ENCODE measurements around the gene PDE4B. TPM values are rescaled to one million over a fixed set of nuclear protein-coding genes. Genes with fewer than 3 reads are reported as not detected.
A peak's percentile ranks its signal among the peaks of the same experiment; 100 is the strongest.

The PDE4B gene
- total RNA-seq, 1 experiment from 2014 or later: 3.3 TPM

DNA sequence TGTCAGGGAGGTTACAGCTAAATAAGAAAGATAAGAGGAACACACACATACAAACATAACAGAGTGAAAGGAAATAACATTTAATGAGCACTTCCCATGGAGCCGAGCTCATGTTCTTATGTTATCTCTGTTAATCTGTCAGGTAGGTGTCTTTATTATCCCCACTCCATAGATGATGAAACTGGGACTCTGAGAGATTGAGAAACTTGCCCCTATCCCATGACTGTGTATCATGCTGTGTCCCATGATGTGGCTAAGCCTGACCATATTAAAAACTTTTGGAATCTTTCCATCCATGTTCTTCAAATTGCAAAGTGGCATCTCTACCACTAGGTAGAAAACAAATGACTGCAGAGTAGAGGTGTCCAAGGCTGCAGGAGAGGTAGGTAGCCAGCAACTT lies 456.1 kb downstream of the PDE4B start:
- BruUV-seq (replicated peaks): no TSS peak
- DNase-seq (ENCODE audit: unreplicated experiment): no peak
- Mint-ChIP-seq H3K4me3 (ENCODE audit: unreplicated experiment) (no peak overlapping the region), H3K27ac (ENCODE audit: low read depth, unreplicated experiment) (no peak overlapping the region), H3K27me3 (ENCODE audit: insufficient read depth, unreplicated experiment) (no peaks in the 10 kb centered on the region), H3K36me3 (ENCODE audit: insufficient read depth, unreplicated experiment) (peaks cover 6% of the 10 kb centered on the region), H3K4me1 (ENCODE audit: insufficient read depth, unreplicated experiment) (peaks cover 19% of the 10 kb centered on the region), H3K9me3 (ENCODE audit: unreplicated experiment) (no peaks in the 10 kb centered on the region)
- intact Hi-C loops (cut with micrococcal nuclease): no loop called here
- TF ChIP-seq, protein P1, sequence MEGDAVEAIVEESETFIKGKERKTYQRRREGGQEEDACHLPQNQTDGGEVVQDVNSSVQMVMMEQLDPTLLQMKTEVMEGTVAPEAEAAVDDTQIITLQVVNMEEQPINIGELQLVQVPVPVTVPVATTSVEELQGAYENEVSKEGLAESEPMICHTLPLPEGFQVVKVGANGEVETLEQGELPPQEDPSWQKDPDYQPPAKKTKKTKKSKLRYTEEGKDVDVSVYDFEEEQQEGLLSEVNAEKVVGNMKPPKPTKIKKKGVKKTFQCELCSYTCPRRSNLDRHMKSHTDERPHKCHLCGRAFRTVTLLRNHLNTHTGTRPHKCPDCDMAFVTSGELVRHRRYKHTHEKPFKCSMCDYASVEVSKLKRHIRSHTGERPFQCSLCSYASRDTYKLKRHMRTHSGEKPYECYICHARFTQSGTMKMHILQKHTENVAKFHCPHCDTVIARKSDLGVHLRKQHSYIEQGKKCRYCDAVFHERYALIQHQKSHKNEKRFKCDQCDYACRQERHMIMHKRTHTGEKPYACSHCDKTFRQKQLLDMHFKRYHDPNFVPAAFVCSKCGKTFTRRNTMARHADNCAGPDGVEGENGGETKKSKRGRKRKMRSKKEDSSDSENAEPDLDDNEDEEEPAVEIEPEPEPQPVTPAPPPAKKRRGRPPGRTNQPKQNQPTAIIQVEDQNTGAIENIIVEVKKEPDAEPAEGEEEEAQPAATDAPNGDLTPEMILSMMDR (IDR thresholded peaks at IDR 0.05; ENCODE audit: unreplicated experiment): no peak
- ChIA-PET POLR2A (interaction anchor here (0.8 to 2.0 kb wide), 2 partner anchors 197 to 198 kb away, joined by 3 to 5 read pairs; no protein-coding TSS in a partner anchor), CTCF (interaction anchor here (0.5 to 28.2 kb wide), 9 partner anchors 9 to 289 kb away, joined by 3 to 687 read pairs (median 6); no protein-coding TSS in a partner anchor)

DNA sequence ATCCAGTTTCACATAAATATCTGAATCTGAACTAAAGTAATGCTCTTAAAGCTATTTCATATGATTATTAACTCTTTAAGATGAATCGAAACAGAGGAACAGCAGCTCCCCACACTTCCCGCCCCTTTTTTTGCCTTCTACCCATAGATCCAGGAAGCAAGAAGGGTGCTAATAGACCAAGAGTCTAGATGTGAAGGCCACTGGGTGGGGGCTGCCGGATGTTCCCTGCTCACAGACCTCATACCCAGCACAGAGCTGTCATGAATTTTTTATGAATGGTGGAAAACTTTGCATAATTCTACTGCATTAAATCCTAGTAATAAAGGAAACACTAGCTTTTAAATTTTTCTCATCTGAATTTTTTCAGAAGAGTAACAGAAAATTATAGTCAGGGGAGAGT lies 457.4 kb downstream of the PDE4B start:
- TF ChIP-seq, protein P1 (IDR thresholded peaks at IDR 0.05; ENCODE audit: unreplicated experiment): no peak
- BruUV-seq (replicated peaks): TSS peak; percentile 76
- no peak for DNase-seq (ENCODE audit: unreplicated experiment)
- CTCF ChIA-PET: interaction anchor here (0.6 to 28.2 kb wide), 9 partner anchors 9 to 828 kb away, joined by 3 to 687 read pairs (median 3); no protein-coding TSS in a partner anchor
- peaks cover 6% of the 10 kb centered on the region for H3K36me3 Mint-ChIP-seq (ENCODE audit: insufficient read depth, unreplicated experiment)
- no peak overlapping the region for H3K4me3 Mint-ChIP-seq (ENCODE audit: unreplicated experiment)
- H3K4me1 Mint-ChIP-seq (ENCODE audit: insufficient read depth, unreplicated experiment): peaks cover 27% of the 10 kb centered on the region
- no peaks in the 10 kb centered on the region for H3K9me3 Mint-ChIP-seq (ENCODE audit: unreplicated experiment)
- no peaks in the 10 kb centered on the region for H3K27me3 Mint-ChIP-seq (ENCODE audit: insufficient read depth, unreplicated experiment)
- POLR2A ChIA-PET: interaction anchor here (0.8 to 2.0 kb wide), 3 partner anchors 21 to 196 kb away, joined by 3 to 5 read pairs (median 5); no protein-coding TSS in a partner anchor
- intact Hi-C loops (cut with micrococcal nuclease): loop anchor here (5.0 kb wide), 1 partner anchor 312 kb away; no protein-coding TSS in a partner anchor
- H3K27ac Mint-ChIP-seq (ENCODE audit: low read depth, unreplicated experiment): peak overlapping the region; percentile 68

DNA sequence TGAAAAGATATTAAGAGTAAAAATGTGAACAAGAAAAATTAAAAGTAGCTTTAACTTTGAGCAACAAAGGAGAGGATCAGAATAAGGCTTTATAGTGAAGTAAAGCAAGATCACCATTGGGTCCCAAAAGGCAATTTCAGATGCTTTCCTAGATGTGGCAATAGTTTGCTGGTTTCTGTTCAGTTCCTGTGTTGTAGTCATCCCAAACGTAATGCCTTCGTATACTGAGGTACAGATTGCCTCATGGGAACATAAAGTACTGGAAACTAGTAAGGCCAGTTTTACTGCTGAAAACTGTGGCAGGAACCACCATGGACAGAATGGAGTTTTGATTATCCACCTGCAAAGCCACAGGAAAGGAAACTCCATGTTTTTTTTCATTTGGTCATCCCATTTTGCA lies 457.8 kb downstream of the PDE4B start:
- no peaks in the 10 kb centered on the region for H3K27me3 Mint-ChIP-seq (ENCODE audit: insufficient read depth, unreplicated experiment)
- intact Hi-C loops (cut with micrococcal nuclease): loop anchor here (5.0 kb wide), 1 partner anchor 312 kb away; no protein-coding TSS in a partner anchor
- DNase-seq (ENCODE audit: unreplicated experiment): peak; percentile 67
- H3K9me3 Mint-ChIP-seq (ENCODE audit: unreplicated experiment): no peaks in the 10 kb centered on the region
- peak overlapping the region; percentile 68 for H3K27ac Mint-ChIP-seq (ENCODE audit: low read depth, unreplicated experiment)
- peaks cover 6% of the 10 kb centered on the region for H3K36me3 Mint-ChIP-seq (ENCODE audit: insufficient read depth, unreplicated experiment)
- H3K4me3 Mint-ChIP-seq (ENCODE audit: unreplicated experiment): no peak overlapping the region
- H3K4me1 Mint-ChIP-seq (ENCODE audit: insufficient read depth, unreplicated experiment): peaks cover 27% of the 10 kb centered on the region
- POLR2A ChIA-PET: interaction anchor here (0.8 to 2.0 kb wide), 3 partner anchors 21 to 196 kb away, joined by 3 to 5 read pairs (median 5); no protein-coding TSS in a partner anchor
- BruUV-seq (replicated peaks): no TSS peak
- TF ChIP-seq, protein P1 (IDR thresholded peaks at IDR 0.05; ENCODE audit: unreplicated experiment): no peak
- CTCF ChIA-PET: interaction anchor here (0.6 to 28.2 kb wide), 8 partner anchors 9 to 937 kb away, joined by 3 to 687 read pairs (median 3); no protein-coding TSS in a partner anchor

DNA sequence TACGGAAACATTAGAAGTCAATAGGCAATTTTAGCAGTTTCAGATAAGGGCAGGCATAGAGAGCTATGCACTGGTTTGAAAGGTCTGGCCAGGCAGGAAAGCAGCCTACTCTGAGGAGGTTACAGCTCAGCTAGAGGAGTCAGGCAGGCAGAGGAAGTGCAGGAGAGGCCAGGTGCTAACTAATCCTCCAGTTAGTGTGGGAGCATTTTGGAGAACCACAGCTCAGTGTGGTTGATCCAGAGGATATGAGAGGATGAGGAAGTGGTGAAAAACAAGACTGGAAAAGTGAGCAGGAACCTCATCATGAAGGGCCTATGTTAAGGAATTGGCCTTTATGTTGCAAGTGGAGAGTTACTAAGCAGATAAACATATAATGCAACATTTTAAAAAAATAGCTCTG lies 458.9 kb downstream of the PDE4B start:
- CTCF ChIA-PET: interaction anchor here (0.7 to 28.2 kb wide), 17 partner anchors 9 to 1188 kb away, joined by 3 to 687 read pairs (median 4); no protein-coding TSS in a partner anchor
- intact Hi-C loops (cut with micrococcal nuclease): loop anchor here (5.0 kb wide), 1 partner anchor 311 kb away; no protein-coding TSS in a partner anchor
- BruUV-seq (replicated peaks): no TSS peak
- no peak overlapping the region for H3K27ac Mint-ChIP-seq (ENCODE audit: low read depth, unreplicated experiment)
- H3K27me3 Mint-ChIP-seq (ENCODE audit: insufficient read depth, unreplicated experiment): no peaks in the 10 kb centered on the region
- POLR2A ChIA-PET: interaction anchor here (1.0 to 4.3 kb wide), 4 partner anchors 16 to 195 kb away, joined by 3 to 23 read pairs (median 6); no protein-coding TSS in a partner anchor
- no peak overlapping the region for H3K4me3 Mint-ChIP-seq (ENCODE audit: unreplicated experiment)
- peaks cover 6% of the 10 kb centered on the region for H3K36me3 Mint-ChIP-seq (ENCODE audit: insufficient read depth, unreplicated experiment)
- H3K4me1 Mint-ChIP-seq (ENCODE audit: insufficient read depth, unreplicated experiment): peaks cover 30% of the 10 kb centered on the region
- DNase-seq (ENCODE audit: unreplicated experiment): no peak
- TF ChIP-seq, protein P1 (IDR thresholded peaks at IDR 0.05; ENCODE audit: unreplicated experiment): no peak
- no peaks in the 10 kb centered on the region for H3K9me3 Mint-ChIP-seq (ENCODE audit: unreplicated experiment)

Measured in MCF 10A (cell line).